AG10803 (cell line): ENCODE results near the gene SZT2.
"Not testable (repeated sequence)": the region's sequence is repeated elsewhere in the genome, so short reads cannot be mapped to it uniquely, and the experiment has no call there.

ENCODE experiments used
- DNase-seq: peaks from one replicate; pipeline ENCODE4 v3.0.0; 2010; ENCODE audit warnings: low read depth
- H3K4me3 ChIP-seq: 2 replicates; pipeline ENCODE4 v1.5.1; 2011; ENCODE audit warnings: mild to moderate bottlenecking, low read length, control low read depth
- TF ChIP-seq, protein P1 (sequence below): conservative IDR thresholded peaks from 2 replicates; pipeline ENCODE4 v1.5.1; 2011; ENCODE audit warnings: mild to moderate bottlenecking, low read length, control low read depth, inconsistent platforms

Gene SZT2

GRCh38 chr1:43402089-43402865 is 12.6 kb downstream of the SZT2 start:
- TF ChIP-seq, protein P1, sequence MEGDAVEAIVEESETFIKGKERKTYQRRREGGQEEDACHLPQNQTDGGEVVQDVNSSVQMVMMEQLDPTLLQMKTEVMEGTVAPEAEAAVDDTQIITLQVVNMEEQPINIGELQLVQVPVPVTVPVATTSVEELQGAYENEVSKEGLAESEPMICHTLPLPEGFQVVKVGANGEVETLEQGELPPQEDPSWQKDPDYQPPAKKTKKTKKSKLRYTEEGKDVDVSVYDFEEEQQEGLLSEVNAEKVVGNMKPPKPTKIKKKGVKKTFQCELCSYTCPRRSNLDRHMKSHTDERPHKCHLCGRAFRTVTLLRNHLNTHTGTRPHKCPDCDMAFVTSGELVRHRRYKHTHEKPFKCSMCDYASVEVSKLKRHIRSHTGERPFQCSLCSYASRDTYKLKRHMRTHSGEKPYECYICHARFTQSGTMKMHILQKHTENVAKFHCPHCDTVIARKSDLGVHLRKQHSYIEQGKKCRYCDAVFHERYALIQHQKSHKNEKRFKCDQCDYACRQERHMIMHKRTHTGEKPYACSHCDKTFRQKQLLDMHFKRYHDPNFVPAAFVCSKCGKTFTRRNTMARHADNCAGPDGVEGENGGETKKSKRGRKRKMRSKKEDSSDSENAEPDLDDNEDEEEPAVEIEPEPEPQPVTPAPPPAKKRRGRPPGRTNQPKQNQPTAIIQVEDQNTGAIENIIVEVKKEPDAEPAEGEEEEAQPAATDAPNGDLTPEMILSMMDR, result no peak
- DNase-seq, result no peak

GRCh38 chr1:43404353-43404752 is 14.7 kb downstream of the SZT2 start:
- DNase-seq, result no peak
- TF ChIP-seq, protein P1, result no peak
- H3K4me3 ChIP-seq, result no peak overlapping the region

More at GRCh38 chr1:43402089-43402865, 12.6 kb downstream of the SZT2 start:
- H3K4me3 ChIP-seq, result no peak overlapping the region

- no peak overlapping the region for H3K4me3 ChIP-seq
- TF ChIP-seq, protein P1, result no peak
- no peak for DNase-seq
Observed at GRCh38 chr1:43405219-43405875, 15.6 kb downstream of the SZT2 start.

- TF ChIP-seq, protein P1, result no peak
- no peak for DNase-seq
Observed at GRCh38 chr1:43405876-43406234, 16.2 kb downstream of the SZT2 start.

GRCh38 chr1:43410571-43410970 is 20.9 kb downstream of the SZT2 start:
- TF ChIP-seq, protein P1, result no peak
- no peak overlapping the region for H3K4me3 ChIP-seq
- DNase-seq, result no peak

More at GRCh38 chr1:43405876-43406234, 16.2 kb downstream of the SZT2 start:
- H3K4me3 ChIP-seq, result no peak overlapping the region

DNA sequence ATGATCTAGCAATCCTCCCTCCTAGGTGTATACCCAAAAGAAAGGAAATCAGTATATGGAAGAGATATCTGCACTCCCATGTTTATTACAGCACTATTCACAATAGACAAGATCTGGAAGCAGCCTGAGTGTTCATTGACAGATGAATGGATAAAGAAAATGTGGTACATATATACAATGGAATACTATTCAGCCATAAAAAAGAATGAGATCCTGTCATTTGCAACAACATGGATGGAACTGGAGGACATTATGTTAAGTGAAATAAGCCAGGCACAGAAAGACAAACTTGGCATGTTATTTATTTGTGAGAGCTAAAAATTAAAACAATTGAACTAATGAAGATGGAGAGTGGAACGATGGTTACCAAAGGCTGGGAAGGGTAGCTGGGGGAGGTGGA is 23.7 kb downstream of the SZT2 start:
- not testable (repeated sequence) for DNase-seq

GRCh38 chr1:43414634-43415223 is 25.0 kb downstream of the SZT2 start:
- peak; percentile 26 for DNase-seq
- TF ChIP-seq, protein P1, result peak; percentile 55
- H3K4me3 ChIP-seq, result no peak overlapping the region

More for the DNA sequence above, 23.7 kb downstream of the SZT2 start:
- H3K4me3 ChIP-seq, result not testable (repeated sequence)
